Transverse colon (tissue), 4 donors: ENCODE data around the gene KCNT1. TPM values are rescaled to one million over a fixed set of nuclear protein-coding genes. Genes with fewer than 3 reads are reported as not detected.
"Not testable (repeated sequence)": the region's sequence is repeated elsewhere in the genome, so short reads cannot be mapped to it uniquely, and the experiment has no call there.

Experiments
- DNase-seq: peaks from one replicate; pipeline ENCODE4 v3.0.0-alpha.2; 2019
- H3K27ac ChIP-seq, 4 donors: fragments of 200-600 bp; sonication (generic); 2 replicates each; pipeline ENCODE4 v1.5.1; 2016 to 2018; ENCODE audit warnings: inconsistent platforms in 4 of 4
- H3K27me3 ChIP-seq: fragments of 200-600 bp; sonication (generic); 2 replicates; pipeline ENCODE4 v1.5.1; 2017; ENCODE audit warnings: inconsistent platforms
- H3K36me3 ChIP-seq, 4 donors: fragments of 200-600 bp; sonication (generic); 2 replicates each; pipeline ENCODE4 v1.5.1; 2017 to 2019; ENCODE audit warnings: inconsistent platforms in 4 of 4
- H3K4me1 ChIP-seq, 4 donors: fragments of 200-600 bp; sonication (generic); 2 replicates each; pipeline ENCODE4 v1.5.1; 2017 to 2020; ENCODE audit warnings: inconsistent platforms in 4 of 4
- H3K4me3 ChIP-seq, 4 donors: fragments of 200-600 bp; sonication (generic); 1 replicate in 1 of 4; 2 replicates in 3 of 4; pipeline versions ENCODE4 v1.5.1 to v1.6.1; 2017 to 2019; ENCODE audit warnings: inconsistent platforms in 4 of 4
- H3K9me3 ChIP-seq, 2 donors: fragments of 200-600 bp; sonication (generic); 2 replicates each; pipeline ENCODE4 v1.5.1; 2017 to 2019; ENCODE audit warnings: inconsistent platforms in 2 of 2
- CTCF ChIP-seq, 5 experiments: fragments of 200-600 bp in 3 of 5; fragments of 450-650 bp in 2 of 5; sonication (generic) in 3 of 5; IDR thresholded peaks; 1 replicate in 2 of 5; 2 replicates in 3 of 5; pipeline ENCODE4 v1.5.1; 2016 to 2017; ENCODE audit warnings: antibody characterized with exemption in 5 of 5, inconsistent platforms in 3 of 5, mild to moderate bottlenecking in 2 of 5, moderate library complexity in 1 of 5
- EP300 ChIP-seq: sonication (generic); formaldehyde crosslinking; IDR thresholded peaks from one replicate; pipeline ENCODE4 v1.6.1; 2017; ENCODE audit warnings: antibody characterized with exemption, low read depth
- POLR2A ChIP-seq: fragments of 450-650 bp; IDR thresholded peaks from one replicate; pipeline ENCODE4 v1.6.1; 2016; ENCODE audit warnings: antibody characterized with exemption, mild to moderate bottlenecking, moderate library complexity
- POLR2AphosphoS5 ChIP-seq, 3 donors: sonication (generic); formaldehyde crosslinking; IDR thresholded peaks; one replicate each; pipeline ENCODE4 v1.6.1; 2016; ENCODE audit warnings: antibody characterized with exemption in 3 of 3
- WGBS, 2 donors: methylation state at CpG; one replicate each; pipeline ENCODE4 v1.1.5; 2018; ENCODE audit warnings: low coverage in 1 of 2; 5-methylcytosine and 5-hydroxymethylcytosine counted together
- in situ Hi-C, 4 donors: fragments of 200-750 bp; cut with MboI; loops; one replicate each; pipeline versions ENCODE4 v1.15.0 to v1.15.1; 2017; ENCODE audit warnings: low sequenced_read_pairs in 3 of 4, low pct_ligation_motif_present in 1 of 4, low pct_unique_long_range_greater_than_20kb in 1 of 4
- intact Hi-C: fragments of 100-400 bp; cut with DNase I; formaldehyde crosslinking; loops from one replicate; pipeline ENCODE4 v1.15.1; 2023; ENCODE audit warnings: low total_unique reads
- total RNA-seq, 4 donors: library from RNA; depleted of rRNA; stranded (reverse); fragments of >200 nt; gene quantifications; one replicate each; pipeline ENCODE4 v1.1.0, GENCODE V29; 2016

Gene KCNT1
- total RNA-seq, 4 donors from 2014 or later, result 0.14 TPM; not detected in 3

- Histone ChIP-seq H3K27me3 (no peaks in the 10 kb centered on the region), H3K9me3 (no peaks in the 10 kb centered on the region), H3K4me1 (no peaks in the 10 kb centered on the region), H3K27ac (no peak overlapping the region), H3K4me3 (no peak overlapping the region), H3K36me3 (no peaks in the 10 kb centered on the region)
- no peak for DNase-seq
- TF ChIP-seq EP300 (no peak), POLR2A (no peak), CTCF (IDR thresholded peaks at IDR 0.05) (no peak), POLR2AphosphoS5 (IDR thresholded peaks at IDR 0.05) (no peak)
- WGBS, 2 donors, result 40 to 87% methylated on average over 1 to 41 of the region's 41 CpGs
- intact Hi-C loops, result no loop called here
- in situ Hi-C loops, result no loop called here
Observed at GRCh38 chr9:135670721-135671590, 31.0 kb upstream of the KCNT1 start.

GRCh38 chr9:135671591-135672041 is 30.4 kb upstream of the KCNT1 start:
- in situ Hi-C loops (no loop called here), intact Hi-C loops (no loop called here)
- Histone ChIP-seq H3K4me1 (no peaks in the 10 kb centered on the region), H3K27me3 (no peaks in the 10 kb centered on the region), H3K4me3 (no peak overlapping the region), H3K27ac (no peak overlapping the region), H3K9me3 (no peaks in the 10 kb centered on the region), H3K36me3 (no peaks in the 10 kb centered on the region)
- no peak for TF ChIP-seq POLR2A
- no peak for TF ChIP-seq POLR2AphosphoS5 (IDR thresholded peaks at IDR 0.05)
- TF ChIP-seq EP300, result no peak
- no peak for TF ChIP-seq CTCF (IDR thresholded peaks at IDR 0.05)
- 68% methylated on average over 17 of the region's 17 CpGs; no CpG with 5 or more reads in 1 of the 2 donors for WGBS, 2 donors
- DNase-seq, result no peak

DNA sequence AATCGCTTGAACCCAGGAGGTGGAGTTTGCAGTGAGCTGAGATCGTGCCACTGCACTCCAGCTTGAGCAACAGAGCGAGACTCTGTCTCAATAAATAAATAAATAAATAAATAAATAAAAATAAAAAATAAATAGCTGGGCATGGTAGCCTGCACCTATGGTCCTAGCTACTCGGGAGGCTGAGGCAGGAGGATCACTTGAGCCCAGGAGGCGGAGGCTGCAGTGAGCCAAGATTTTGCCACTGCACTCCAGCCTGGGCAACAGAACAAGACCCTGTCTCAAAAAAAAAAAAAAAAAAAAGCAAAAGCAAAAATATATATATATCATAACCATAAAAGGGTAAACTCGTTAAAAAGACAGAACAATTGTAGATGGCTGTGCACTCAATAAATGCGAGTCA is 29.2 kb upstream of the KCNT1 start:
- intact Hi-C loops, in situ Hi-C loops: not testable (repeated sequence)

GRCh38 chr9:135673941-135674340 is 28.0 kb upstream of the KCNT1 start:
- in situ Hi-C loops (no loop called here), intact Hi-C loops (no loop called here)
- Histone ChIP-seq H3K4me1 (no peaks in the 10 kb centered on the region), H3K4me3 (no peak overlapping the region), H3K27me3 (no peaks in the 10 kb centered on the region), H3K9me3 (no peaks in the 10 kb centered on the region), H3K27ac (no peak overlapping the region), H3K36me3 (no peaks in the 10 kb centered on the region)
- DNase-seq, result no peak
- no peak for TF ChIP-seq POLR2A
- no peak for TF ChIP-seq EP300
- no peak for TF ChIP-seq CTCF (IDR thresholded peaks at IDR 0.05)
- TF ChIP-seq POLR2AphosphoS5 (IDR thresholded peaks at IDR 0.05), result no peak
- WGBS, 2 donors, result 78 to 94% methylated on average over 8 of the region's 8 CpGs

More for the DNA sequence above, 29.2 kb upstream of the KCNT1 start:
- H3K9me3 ChIP-seq, H3K4me1 ChIP-seq, H3K4me3 ChIP-seq, DNase-seq, H3K36me3 ChIP-seq, H3K27me3 ChIP-seq, H3K27ac ChIP-seq: not testable (repeated sequence)
- 75 to 78% methylated on average over 7 of the region's 7 CpGs for WGBS, 2 donors
